Astrocyte (in vitro differentiated cells and primary cell): Measurements from ENCODE around the gene IGFN1. TPM values are rescaled to one million over a fixed set of nuclear protein-coding genes. Genes with fewer than 3 reads are reported as not detected.
A peak's percentile ranks its signal among the peaks of the same experiment; 100 is the strongest.

Source experiments
- DNase-seq: peaks from one replicate; pipeline ENCODE4 v3.0.0-alpha.2; 2010; ENCODE audit warnings: low read depth
- FAIRE-seq: peaks from 2 replicates; lab custom pipeline; 2011; peaks lifted over from hg19 to GRCh38; lab: Jason Lieb, UNC
- H2AFZ ChIP-seq: 2 replicates; pipeline ENCODE4 v1.6.0; 2012; ENCODE audit warnings: low read depth, low read length, inconsistent platforms
- H3K27ac ChIP-seq: 2 replicates; pipeline ENCODE4 v1.5.1; 2011; ENCODE audit warnings: low read depth, low read length, inconsistent platforms
- H3K27me3 ChIP-seq: 2 replicates; pipeline ENCODE4 v1.6.0; 2011; ENCODE audit warnings: low read length, inconsistent platforms; ENCODE audit not compliant: insufficient read depth
- H3K36me3 ChIP-seq: 2 replicates; pipeline ENCODE4 v1.5.1; 2011; ENCODE audit warnings: low read length, inconsistent platforms; ENCODE audit not compliant: insufficient read depth
- H3K4me1 ChIP-seq: 2 replicates; pipeline ENCODE4 v1.5.1; 2011; ENCODE audit warnings: low read length, inconsistent platforms; ENCODE audit not compliant: insufficient read depth
- H3K4me2 ChIP-seq: 2 replicates; pipeline ENCODE4 v1.6.0; 2012; ENCODE audit warnings: low read length, inconsistent platforms
- H3K4me3 ChIP-seq: 2 replicates; pipeline ENCODE4 v1.5.1; 2011; ENCODE audit warnings: low read depth, mild to moderate bottlenecking, low read length, inconsistent platforms; ENCODE audit not compliant: insufficient read depth
- H3K79me2 ChIP-seq: 2 replicates; pipeline ENCODE4 v1.6.0; 2012; ENCODE audit warnings: mild to moderate bottlenecking, low read length, inconsistent platforms; ENCODE audit not compliant: insufficient read depth
- H3K9ac ChIP-seq: 2 replicates; pipeline ENCODE4 v1.6.0; 2012; ENCODE audit warnings: mild to moderate bottlenecking, low read length, inconsistent platforms
- H3K9me3 ChIP-seq: 2 replicates; pipeline ENCODE4 v1.5.1; 2012; ENCODE audit warnings: low read depth, mild to moderate bottlenecking, low read length, inconsistent platforms; ENCODE audit not compliant: insufficient read depth
- H4K20me1 ChIP-seq: 2 replicates; pipeline ENCODE4 v1.6.0; 2012; ENCODE audit warnings: low read length, inconsistent platforms; ENCODE audit not compliant: insufficient read depth
- H3K27ac Mint-ChIP-seq: one replicate; pipeline ENCODE4 v1.8.0; 2021; ENCODE audit warnings: mild to moderate bottlenecking, mixed read lengths; ENCODE audit not compliant: unreplicated experiment
- H3K27me3 Mint-ChIP-seq: one replicate; pipeline ENCODE4 v1.8.0; 2021; ENCODE audit warnings: low read depth, mixed read lengths; ENCODE audit not compliant: unreplicated experiment
- H3K36me3 Mint-ChIP-seq: one replicate; pipeline ENCODE4 v1.8.0; 2021; ENCODE audit warnings: low read depth, mixed read lengths; ENCODE audit not compliant: unreplicated experiment
- H3K4me1 Mint-ChIP-seq: one replicate; pipeline ENCODE4 v1.8.0; 2021; ENCODE audit warnings: low read depth, mixed read lengths; ENCODE audit not compliant: unreplicated experiment
- H3K4me3 Mint-ChIP-seq: one replicate; pipeline ENCODE4 v1.8.0; 2021; ENCODE audit warnings: mild to moderate bottlenecking, moderate library complexity, mixed read lengths; ENCODE audit not compliant: unreplicated experiment
- H3K9me3 Mint-ChIP-seq: one replicate; pipeline ENCODE4 v1.8.0; 2021; ENCODE audit warnings: mild to moderate bottlenecking, mixed read lengths; ENCODE audit not compliant: unreplicated experiment
- EZH2 ChIP-seq: IDR thresholded peaks from 2 replicates; pipeline ENCODE4 v1.6.1; 2012; ENCODE audit warnings: mild to moderate bottlenecking, low read length, inconsistent platforms; ENCODE audit not compliant: insufficient read depth
- total RNA-seq: library from RNA; stranded (reverse); gene quantifications from 2 replicates; pipeline ENCODE4 v1.2.1, GENCODE V29; 2021
- TF ChIP-seq, protein P1 (sequence below): IDR thresholded peaks from 2 replicates; pipeline ENCODE4 v1.5.1; 2011; ENCODE audit warnings: low read depth, mild to moderate bottlenecking, inconsistent platforms, low read length, moderate library complexity; ENCODE audit not compliant: insufficient read depth

Gene IGFN1
- total RNA-seq, 1 donor from 2014 or later, result 0.02 TPM

DNA sequence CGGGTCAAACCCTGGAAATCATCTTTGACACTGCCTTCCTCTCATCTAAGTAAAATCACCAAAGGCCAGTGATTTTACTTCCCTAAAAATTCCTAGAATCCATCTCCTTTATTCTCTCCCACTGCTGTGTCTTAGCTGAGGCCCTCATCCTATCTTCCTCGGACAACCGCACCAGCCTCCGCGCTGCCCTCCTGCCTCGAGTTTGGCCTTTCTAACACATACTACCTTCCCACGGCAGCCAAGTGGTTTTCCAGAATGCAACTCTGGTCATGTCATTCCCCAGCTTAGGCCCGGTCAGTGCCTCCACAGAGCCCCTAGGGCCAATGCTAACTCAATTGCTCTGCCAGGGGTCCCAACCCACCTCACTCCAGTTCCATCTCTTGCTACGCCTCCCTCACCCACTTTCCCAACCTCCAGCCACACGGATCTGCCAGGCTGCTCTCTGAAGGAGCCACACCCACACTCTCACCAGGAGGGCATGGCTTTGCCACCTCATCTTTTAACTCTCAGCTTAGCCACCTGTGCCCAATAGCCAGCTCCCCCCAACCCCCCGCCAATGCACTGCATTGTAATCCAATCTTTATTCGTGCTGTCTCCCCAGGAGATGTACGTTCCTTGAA, 43.1 kb upstream of the IGFN1 start:
- FAIRE-seq, result no peak
- no peaks in the 10 kb centered on the region for H3K27me3 ChIP-seq
- H2AFZ ChIP-seq, result no peak overlapping the region
- peaks cover 45% of the 10 kb centered on the region for H3K36me3 Mint-ChIP-seq
- H3K9me3 Mint-ChIP-seq, result no peaks in the 10 kb centered on the region
- peaks cover 23% of the 10 kb centered on the region for H4K20me1 ChIP-seq
- no peaks in the 10 kb centered on the region for H3K4me1 ChIP-seq
- H3K4me1 Mint-ChIP-seq, result no peaks in the 10 kb centered on the region
- no peak overlapping the region for H3K9ac ChIP-seq
- no peak overlapping the region for H3K4me2 ChIP-seq
- no peaks in the 10 kb centered on the region for H3K27me3 Mint-ChIP-seq
- no peak for DNase-seq
- no peak overlapping the region for H3K27ac Mint-ChIP-seq
- no peak overlapping the region for H3K4me3 ChIP-seq
- no peak overlapping the region for H3K27ac ChIP-seq
- H3K9me3 ChIP-seq, result no peaks in the 10 kb centered on the region
- peaks cover 40% of the 10 kb centered on the region for H3K36me3 ChIP-seq
- no peaks in the 10 kb centered on the region for H3K79me2 ChIP-seq
- no peak overlapping the region for H3K4me3 Mint-ChIP-seq
- TF ChIP-seq, protein P1, sequence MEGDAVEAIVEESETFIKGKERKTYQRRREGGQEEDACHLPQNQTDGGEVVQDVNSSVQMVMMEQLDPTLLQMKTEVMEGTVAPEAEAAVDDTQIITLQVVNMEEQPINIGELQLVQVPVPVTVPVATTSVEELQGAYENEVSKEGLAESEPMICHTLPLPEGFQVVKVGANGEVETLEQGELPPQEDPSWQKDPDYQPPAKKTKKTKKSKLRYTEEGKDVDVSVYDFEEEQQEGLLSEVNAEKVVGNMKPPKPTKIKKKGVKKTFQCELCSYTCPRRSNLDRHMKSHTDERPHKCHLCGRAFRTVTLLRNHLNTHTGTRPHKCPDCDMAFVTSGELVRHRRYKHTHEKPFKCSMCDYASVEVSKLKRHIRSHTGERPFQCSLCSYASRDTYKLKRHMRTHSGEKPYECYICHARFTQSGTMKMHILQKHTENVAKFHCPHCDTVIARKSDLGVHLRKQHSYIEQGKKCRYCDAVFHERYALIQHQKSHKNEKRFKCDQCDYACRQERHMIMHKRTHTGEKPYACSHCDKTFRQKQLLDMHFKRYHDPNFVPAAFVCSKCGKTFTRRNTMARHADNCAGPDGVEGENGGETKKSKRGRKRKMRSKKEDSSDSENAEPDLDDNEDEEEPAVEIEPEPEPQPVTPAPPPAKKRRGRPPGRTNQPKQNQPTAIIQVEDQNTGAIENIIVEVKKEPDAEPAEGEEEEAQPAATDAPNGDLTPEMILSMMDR, result no peak
- TF ChIP-seq EZH2, result no peak

DNA sequence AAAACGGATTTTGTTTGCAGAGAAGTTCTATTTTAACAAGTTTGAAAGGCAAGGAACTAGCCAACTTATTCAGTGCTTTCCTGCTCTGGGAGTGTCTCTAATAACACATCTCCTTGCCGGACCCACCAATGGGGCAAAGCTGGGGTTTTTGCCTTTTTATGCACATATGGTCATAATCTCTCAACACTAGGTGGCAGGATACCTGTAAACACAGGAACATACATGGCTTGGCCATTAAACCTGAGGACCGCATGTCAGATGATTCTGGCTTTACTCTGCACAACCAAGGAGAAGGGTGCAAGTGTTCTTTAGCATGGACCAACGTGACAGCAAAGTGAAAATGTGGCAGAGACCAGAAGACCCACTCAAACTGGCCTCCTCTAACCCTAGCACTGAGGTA, 41.2 kb upstream of the IGFN1 start:
- Histone ChIP-seq H3K4me2 (no peak overlapping the region), H4K20me1 (peaks cover 23% of the 10 kb centered on the region), H3K9ac (no peak overlapping the region), H3K27ac (no peak overlapping the region), H3K9me3 (no peaks in the 10 kb centered on the region), H2AFZ (no peak overlapping the region), H3K27me3 (no peaks in the 10 kb centered on the region), H3K4me3 (no peak overlapping the region), H3K36me3 (peaks cover 36% of the 10 kb centered on the region), H3K79me2 (peaks cover 14% of the 10 kb centered on the region), H3K4me1 (peaks cover 7% of the 10 kb centered on the region)
- DNase-seq (no peak), FAIRE-seq (no peak)
- peaks cover 37% of the 10 kb centered on the region for H3K36me3 Mint-ChIP-seq
- peaks cover 3% of the 10 kb centered on the region for H3K4me1 Mint-ChIP-seq
- H3K27me3 Mint-ChIP-seq, result no peaks in the 10 kb centered on the region
- H3K9me3 Mint-ChIP-seq, result no peaks in the 10 kb centered on the region
- H3K27ac Mint-ChIP-seq, result no peak overlapping the region
- TF ChIP-seq, protein P1, result peak; percentile 44
- TF ChIP-seq EZH2, result no peak
- no peak overlapping the region for H3K4me3 Mint-ChIP-seq
